Karpas-422 (cell line): ENCODE data around the gene PGAP6. TPM values are rescaled to one million over a fixed set of nuclear protein-coding genes. Genes with fewer than 3 reads are reported as not detected.
"Not testable (repeated sequence)": the region's sequence is repeated elsewhere in the genome, so short reads cannot be mapped to it uniquely, and the experiment has no call there.

Experiments
- DNase-seq: peaks from one replicate; pipeline ENCODE4 v3.0.0-alpha.2; 2015
- H2AFZ ChIP-seq: fragments of 200-600 bp; sonication (generic); 2 replicates; pipeline ENCODE4 v1.6.1; 2014; ENCODE audit warnings: antibody characterized with exemption, low read length, mixed read lengths
- H3K27ac ChIP-seq: fragments of 200-600 bp; sonication (generic); 2 replicates; pipeline ENCODE4 v1.5.1; 2014; ENCODE audit warnings: mild to moderate bottlenecking, low read length, moderate library complexity
- H3K27me3 ChIP-seq: fragments of 200-600 bp; sonication (generic); 2 replicates; pipeline ENCODE4 v1.6.1; 2014; ENCODE audit warnings: low read length, mixed read lengths
- H3K36me3 ChIP-seq: fragments of 200-600 bp; sonication (generic); 2 replicates; pipeline ENCODE4 v1.6.1; 2014; ENCODE audit warnings: low read length, mixed read lengths; ENCODE audit not compliant: insufficient read depth
- H3K4me1 ChIP-seq: fragments of 200-600 bp; sonication (generic); 2 replicates; pipeline ENCODE4 v1.6.1; 2014; ENCODE audit warnings: mild to moderate bottlenecking, low read length, mixed read lengths
- H3K4me2 ChIP-seq: fragments of 200-600 bp; sonication (generic); 2 replicates; pipeline ENCODE4 v1.6.1; 2014; ENCODE audit warnings: low read length, low read depth, mild to moderate bottlenecking; ENCODE audit not compliant: poor library complexity, severe bottlenecking
- H3K4me3 ChIP-seq: fragments of 200-600 bp; sonication (generic); 2 replicates; pipeline ENCODE4 v1.5.1; 2014; ENCODE audit warnings: mild to moderate bottlenecking, antibody characterized with exemption, low read length, mixed read lengths
- H3K79me2 ChIP-seq: fragments of 200-600 bp; sonication (generic); 2 replicates; pipeline ENCODE4 v1.6.1; 2014; ENCODE audit warnings: mild to moderate bottlenecking, low read length, mixed read lengths
- H3K9ac ChIP-seq: fragments of 200-600 bp; sonication (generic); 2 replicates; pipeline ENCODE4 v1.6.0; 2014; ENCODE audit warnings: low read length
- H3K9me2 ChIP-seq: fragments of 200-600 bp; sonication (generic), shearing (Covaris generic); replicated peaks from 2 replicates; pipeline ENCODE4 v1.6.0; 2014; ENCODE audit warnings: mild to moderate bottlenecking, low read length, moderate library complexity; ENCODE audit not compliant: insufficient read depth
- H3K9me3 ChIP-seq: fragments of 300-700, 200-600 bp; sonication (generic); 2 replicates; pipeline ENCODE4 v1.6.1; 2014; ENCODE audit warnings: low read length, mixed read lengths
- H4K20me1 ChIP-seq: fragments of 200-600 bp; sonication (generic); 2 replicates; pipeline ENCODE4 v1.6.1; 2014; ENCODE audit warnings: mild to moderate bottlenecking, antibody characterized with exemption, low read length, low read depth; ENCODE audit not compliant: insufficient read depth
- total RNA-seq: library from RNA; depleted of rRNA; stranded (reverse); fragments of >200 nt; shearing (Covaris generic); gene quantifications from 2 replicates; pipeline ENCODE4 v1.2.3, GENCODE V29; 2014; ENCODE audit warnings: low replicate concordance

PGAP6 gene
- total RNA-seq, 1 experiment from 2014 or later, result 58.1 TPM

- not testable (repeated sequence) for H3K27ac ChIP-seq, H3K9ac ChIP-seq
- H3K79me2 ChIP-seq, result peaks cover 85% of the 10 kb centered on the region
Observed at GRCh38 chr16:331181-331814, 50.5 kb downstream of the PGAP6 start.

GRCh38 chr16:330741-331140 is 51.0 kb downstream of the PGAP6 start:
- Histone ChIP-seq H3K4me1 (no peaks in the 10 kb centered on the region), H3K4me3 (no peak overlapping the region), H3K9ac (no peak overlapping the region), H3K79me2 (peaks cover 82% of the 10 kb centered on the region), H3K36me3 (no peaks in the 10 kb centered on the region), H3K27me3 (no peaks in the 10 kb centered on the region), H3K27ac (no peak overlapping the region), H4K20me1 (peaks cover 5% of the 10 kb centered on the region; the same call in 1 of the 2 replicates), H3K4me2 (no peak overlapping the region), H3K9me2 (no peaks in the 10 kb centered on the region), H2AFZ (no peak overlapping the region), H3K9me3 (peaks cover 3% of the 10 kb centered on the region; the same call in 1 of the 2 replicates)
- no peak for DNase-seq

More at GRCh38 chr16:331181-331814, 50.5 kb downstream of the PGAP6 start:
- H3K4me2 ChIP-seq, H3K36me3 ChIP-seq, H3K27me3 ChIP-seq, H3K9me3 ChIP-seq, H3K4me3 ChIP-seq, H4K20me1 ChIP-seq, H2AFZ ChIP-seq, DNase-seq, H3K4me1 ChIP-seq, H3K9me2 ChIP-seq: not testable (repeated sequence)

- peaks cover 74% of the 10 kb centered on the region for H3K79me2 ChIP-seq
- no peak for DNase-seq
- no peak overlapping the region for H3K4me3 ChIP-seq
- H3K36me3 ChIP-seq, result no peaks in the 10 kb centered on the region
- no peaks in the 10 kb centered on the region for H3K9me3 ChIP-seq
- H3K27ac ChIP-seq, result no peak overlapping the region
- no peaks in the 10 kb centered on the region for H3K4me1 ChIP-seq
- no peaks in the 10 kb centered on the region for H3K27me3 ChIP-seq
- H3K9ac ChIP-seq, result no peak overlapping the region
- no peak overlapping the region for H2AFZ ChIP-seq
- no peaks in the 10 kb centered on the region; the same call in 1 of the 2 replicates for H4K20me1 ChIP-seq
- no peaks in the 10 kb centered on the region for H3K9me2 ChIP-seq
- H3K4me2 ChIP-seq, result no peak overlapping the region
Observed at GRCh38 chr16:325375-326145, 56.2 kb downstream of the PGAP6 start.

- H3K4me1 ChIP-seq, result no peaks in the 10 kb centered on the region
- H3K36me3 ChIP-seq, result no peaks in the 10 kb centered on the region
- H3K27me3 ChIP-seq, result no peaks in the 10 kb centered on the region
- H2AFZ ChIP-seq, result no peak overlapping the region
- H3K4me2 ChIP-seq, result no peak overlapping the region
- no peak for DNase-seq
- H3K4me3 ChIP-seq, result no peak overlapping the region
- peaks cover 73% of the 10 kb centered on the region for H3K79me2 ChIP-seq
- H3K9me2 ChIP-seq, result no peaks in the 10 kb centered on the region
- H3K9me3 ChIP-seq, result no peaks in the 10 kb centered on the region
- no peak overlapping the region for H3K9ac ChIP-seq
- H4K20me1 ChIP-seq, result no peaks in the 10 kb centered on the region; the same call in 1 of the 2 replicates
- no peak overlapping the region for H3K27ac ChIP-seq
Observed at GRCh38 chr16:324451-325334, 57.1 kb downstream of the PGAP6 start.

GRCh38 chr16:324201-324450 is 57.7 kb downstream of the PGAP6 start:
- Histone ChIP-seq H3K27ac (no peak overlapping the region), H3K4me3 (no peak overlapping the region), H3K79me2 (peaks cover 76% of the 10 kb centered on the region)

GRCh38 chr16:322476-323143 is 59.2 kb downstream of the PGAP6 start:
- Histone ChIP-seq H3K9me3 (no peaks in the 10 kb centered on the region), H3K4me2 (no peak overlapping the region), H3K9ac (no peak overlapping the region), H4K20me1 (peaks cover 6% of the 10 kb centered on the region; the same call in 1 of the 2 replicates), H3K27me3 (no peaks in the 10 kb centered on the region), H3K36me3 (no peaks in the 10 kb centered on the region), H3K4me3 (no peak overlapping the region), H3K4me1 (no peaks in the 10 kb centered on the region), H2AFZ (no peak overlapping the region), H3K79me2 (peaks cover 80% of the 10 kb centered on the region), H3K27ac (no peak overlapping the region), H3K9me2 (no peaks in the 10 kb centered on the region)
- no peak for DNase-seq

More at GRCh38 chr16:324201-324450, 57.7 kb downstream of the PGAP6 start:
- no peaks in the 10 kb centered on the region for H3K4me1 ChIP-seq
- no peaks in the 10 kb centered on the region for H3K36me3 ChIP-seq
- no peak for DNase-seq
- H3K27me3 ChIP-seq, result no peaks in the 10 kb centered on the region
- no peaks in the 10 kb centered on the region for H3K9me3 ChIP-seq
- H3K9ac ChIP-seq, result no peak overlapping the region
- peaks cover 4% of the 10 kb centered on the region; the same call in 1 of the 2 replicates for H4K20me1 ChIP-seq
- no peak overlapping the region for H3K4me2 ChIP-seq
- H2AFZ ChIP-seq, result no peak overlapping the region
- H3K9me2 ChIP-seq, result no peaks in the 10 kb centered on the region

GRCh38 chr16:321532-321931 is 60.2 kb downstream of the PGAP6 start:
- no peak overlapping the region for H3K27ac ChIP-seq
- H3K4me3 ChIP-seq, result no peak overlapping the region

More at GRCh38 chr16:321532-321931, 60.2 kb downstream of the PGAP6 start:
- H3K9me2 ChIP-seq, result no peaks in the 10 kb centered on the region
- no peaks in the 10 kb centered on the region for H3K27me3 ChIP-seq
- H3K79me2 ChIP-seq, result peaks cover 85% of the 10 kb centered on the region
- no peak overlapping the region for H2AFZ ChIP-seq
- H4K20me1 ChIP-seq, result peaks cover 15% of the 10 kb centered on the region; the same call in 1 of the 2 replicates
- no peaks in the 10 kb centered on the region for H3K4me1 ChIP-seq
- H3K36me3 ChIP-seq, result no peaks in the 10 kb centered on the region
- H3K4me2 ChIP-seq, result no peak overlapping the region
- no peak overlapping the region for H3K9ac ChIP-seq
- no peaks in the 10 kb centered on the region for H3K9me3 ChIP-seq
- DNase-seq, result no peak
